NCI-H146 treated with DMSO at 0.1 percent for 48 hours (cell line): Measurements from ENCODE around the gene SLC31A2.
"Not testable (repeated sequence)": the region's sequence is repeated elsewhere in the genome, so short reads cannot be mapped to it uniquely, and the experiment has no call there.

Source experiments
- DNase-seq: peaks from one replicate; lab custom pipeline; 2025; ENCODE audit not compliant: unreplicated experiment; lab: John Stamatoyannopoulos, UW

Gene SLC31A2

GRCh38 chr9:113149561-113149960, 1.2 kb upstream of the SLC31A2 start:
- not testable (repeated sequence) for DNase-seq

DNA sequence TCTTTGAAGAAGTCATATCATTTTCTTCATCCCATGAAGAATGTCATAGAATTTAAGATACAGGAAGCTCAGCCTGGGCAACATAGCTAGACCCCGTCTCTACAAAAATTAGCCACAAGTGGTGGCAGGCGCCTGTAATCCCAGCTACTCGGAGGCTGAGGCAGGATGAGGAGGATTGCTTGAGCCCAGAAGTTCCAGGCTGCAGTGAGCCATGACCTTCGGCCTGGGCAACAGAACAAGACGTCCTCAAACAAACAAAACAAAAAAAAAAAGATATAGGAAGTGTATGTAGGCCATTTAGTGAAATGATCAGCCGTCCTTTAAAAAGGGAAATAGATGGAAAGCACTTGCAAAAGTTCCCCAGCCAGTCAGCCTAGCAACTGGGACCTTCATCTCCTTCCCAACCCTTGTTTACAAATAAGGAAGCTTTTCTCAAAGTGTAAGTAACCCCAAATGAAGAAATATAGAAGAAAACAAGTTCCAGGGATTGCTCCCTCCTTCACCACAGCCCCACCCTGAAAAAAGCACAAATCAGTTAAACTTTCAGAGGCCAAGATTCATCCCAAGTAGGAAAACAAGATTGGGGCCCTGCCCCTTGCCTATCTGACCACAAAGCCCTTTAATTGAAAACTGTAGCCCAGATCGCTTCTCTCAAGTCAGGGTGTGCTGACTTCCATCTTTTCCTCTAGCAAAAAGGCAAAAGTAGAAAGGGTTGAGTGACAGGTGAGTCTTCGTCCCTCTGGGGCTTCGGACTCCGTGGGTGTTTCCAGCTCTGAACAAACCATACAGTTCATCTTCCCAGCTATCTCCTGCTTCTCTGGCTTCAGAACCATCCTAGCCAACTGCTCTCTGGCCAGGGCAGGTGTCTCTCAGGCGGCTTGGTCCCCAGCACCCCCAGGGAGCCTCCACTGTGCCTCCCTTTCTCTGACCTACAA, 1.2 kb downstream of the SLC31A2 start:
- DNase-seq, result no peak

- DNase-seq, result no peak
Observed at GRCh38 chr9:113152699-113153098, 1.9 kb downstream of the SLC31A2 start.

DNA sequence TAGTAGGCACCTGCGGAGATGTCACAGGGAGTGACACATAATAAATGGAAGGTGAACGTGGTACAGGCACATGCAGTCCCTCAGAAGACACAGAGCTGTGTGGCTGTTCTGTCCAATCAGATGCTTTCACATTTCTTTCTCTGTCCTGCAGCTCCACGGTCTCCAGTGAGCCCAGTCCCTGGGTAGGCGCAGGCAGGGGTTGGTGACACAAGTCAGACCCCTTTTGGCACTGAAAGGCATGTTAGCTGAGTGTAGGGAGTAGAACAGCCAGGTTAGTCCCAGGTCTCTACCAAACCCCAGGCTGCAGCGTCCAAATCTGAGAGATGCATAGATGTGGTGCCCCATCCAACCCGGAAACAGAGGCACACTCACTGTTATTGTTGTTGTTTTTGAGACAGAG, 2.8 kb downstream of the SLC31A2 start:
- DNase-seq, result no peak

DNA sequence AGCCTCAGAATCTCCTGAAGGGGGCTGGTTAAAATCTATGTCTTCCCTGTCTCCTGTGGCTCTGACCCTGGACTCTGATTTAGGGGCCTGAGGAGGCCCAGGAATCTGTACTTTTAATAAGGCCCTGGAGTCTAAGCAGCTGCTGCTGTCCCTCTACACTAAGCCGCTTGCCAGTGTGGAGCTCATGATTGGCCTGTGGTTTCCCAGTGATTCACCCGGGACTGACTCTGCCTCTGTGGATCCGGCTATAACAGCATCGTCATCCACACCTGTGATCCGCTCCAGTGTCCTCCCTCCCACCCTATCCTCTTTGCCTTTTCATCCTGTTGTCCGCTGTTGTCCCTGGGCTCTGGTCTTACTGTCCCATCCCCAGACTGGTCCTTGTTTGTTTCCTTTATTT, 3.7 kb downstream of the SLC31A2 start:
- no peak for DNase-seq

GRCh38 chr9:113154946-113155345, 4.1 kb downstream of the SLC31A2 start:
- no peak for DNase-seq

- DNase-seq, result no peak
Observed at GRCh38 chr9:113155911-113156588, 5.2 kb downstream of the SLC31A2 start.

GRCh38 chr9:113156880-113157279, 6.1 kb downstream of the SLC31A2 start:
- no peak for DNase-seq

DNA sequence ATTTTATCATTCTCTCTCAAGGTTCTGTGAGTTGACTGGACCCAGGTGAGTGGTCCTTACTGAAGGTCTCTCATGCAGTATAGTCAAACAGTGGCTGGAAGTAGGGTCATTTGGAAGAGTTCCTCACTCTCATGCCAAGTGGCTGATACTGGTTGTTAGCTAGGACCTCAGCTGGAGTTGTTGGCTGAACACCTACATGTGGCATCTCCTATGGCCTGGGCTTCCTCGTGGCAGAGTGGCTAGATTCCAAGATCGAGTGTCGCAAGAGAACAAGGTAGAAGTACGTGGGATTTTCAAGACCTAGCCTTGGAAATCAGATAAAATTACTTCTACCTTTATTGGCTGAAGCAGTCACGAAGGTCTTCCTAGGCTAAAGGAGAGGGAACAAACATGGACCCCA, 7.6 kb downstream of the SLC31A2 start:
- DNase-seq, result no peak

- DNase-seq, result no peak
Observed at GRCh38 chr9:113160571-113160970, 9.8 kb downstream of the SLC31A2 start.

- DNase-seq, result no peak
Observed at GRCh38 chr9:113163001-113163400, 12.2 kb downstream of the SLC31A2 start.

DNA sequence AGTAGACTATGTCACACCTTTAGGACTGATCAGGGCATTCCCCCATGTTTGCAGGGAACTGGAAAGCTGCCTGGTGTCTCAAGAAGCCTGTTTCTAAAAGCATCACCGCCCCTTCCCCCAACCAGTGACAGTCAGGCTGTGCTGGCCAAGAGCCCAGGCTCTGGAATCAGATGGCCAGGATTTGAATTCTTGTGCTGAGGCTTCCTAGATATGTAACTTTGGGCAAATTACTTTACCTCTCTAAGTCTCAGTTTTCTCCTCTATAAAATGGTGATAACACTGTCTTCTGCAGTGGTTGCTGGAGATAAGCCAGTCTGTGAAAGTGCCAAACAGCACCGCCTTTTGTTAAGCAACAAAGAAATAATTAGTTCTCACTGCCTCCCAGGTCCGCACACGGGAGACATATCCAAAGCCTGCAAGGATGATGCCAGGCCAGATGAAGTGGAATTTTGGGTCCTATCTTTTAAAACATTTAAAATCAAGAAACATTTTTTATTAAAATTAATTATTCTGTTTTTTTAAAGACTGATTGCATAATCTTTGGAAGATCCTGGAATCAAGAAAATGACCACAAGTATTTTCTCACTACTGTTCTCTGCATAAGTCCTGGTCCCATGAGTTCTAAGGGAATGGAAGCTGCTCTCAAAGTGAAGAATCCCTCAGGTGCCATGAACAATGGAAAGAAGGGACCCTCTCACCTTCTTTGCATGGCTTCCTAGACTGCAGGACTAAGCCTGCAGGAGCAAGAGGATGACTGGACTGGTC, 13.9 kb downstream of the SLC31A2 start:
- DNase-seq, result no peak

DNA sequence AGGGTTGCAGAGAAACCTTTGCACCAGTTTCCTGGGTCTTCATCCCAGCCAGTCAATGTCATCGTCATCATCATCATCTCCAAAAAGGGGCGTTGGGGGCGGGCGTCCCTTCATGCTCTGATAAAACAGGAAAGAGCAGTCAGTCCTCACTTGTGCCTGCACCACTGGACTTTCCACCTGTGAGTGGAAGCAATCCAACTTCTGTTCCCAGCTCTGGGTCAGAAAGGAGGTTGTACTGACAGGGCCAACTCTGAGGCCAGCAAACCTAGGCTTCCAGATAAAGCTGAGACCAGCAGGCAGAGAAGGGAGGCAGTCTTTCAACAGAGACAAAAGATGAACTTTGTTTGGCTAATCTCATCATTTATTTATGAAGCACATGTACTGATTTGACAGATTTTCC, 15.2 kb downstream of the SLC31A2 start:
- DNase-seq, result no peak

DNA sequence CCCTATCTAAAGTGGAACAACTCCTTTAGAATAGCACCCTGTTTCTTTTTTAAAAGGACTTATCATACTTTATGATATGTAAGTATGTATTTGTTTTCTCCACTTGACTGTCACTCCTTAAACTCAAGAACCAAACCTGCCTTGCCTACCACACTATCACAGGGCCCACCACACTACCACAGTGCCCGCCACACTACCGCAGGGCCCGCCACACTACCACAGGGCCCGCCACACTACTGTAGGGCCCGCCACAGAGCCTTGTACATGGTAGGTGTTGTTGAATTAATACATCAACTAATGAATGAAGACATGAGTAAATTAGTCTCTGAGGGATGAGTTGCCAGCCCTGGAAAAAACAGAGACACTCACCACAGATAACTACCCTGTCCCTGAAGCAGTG, 18.0 kb downstream of the SLC31A2 start:
- DNase-seq, result no peak

DNA sequence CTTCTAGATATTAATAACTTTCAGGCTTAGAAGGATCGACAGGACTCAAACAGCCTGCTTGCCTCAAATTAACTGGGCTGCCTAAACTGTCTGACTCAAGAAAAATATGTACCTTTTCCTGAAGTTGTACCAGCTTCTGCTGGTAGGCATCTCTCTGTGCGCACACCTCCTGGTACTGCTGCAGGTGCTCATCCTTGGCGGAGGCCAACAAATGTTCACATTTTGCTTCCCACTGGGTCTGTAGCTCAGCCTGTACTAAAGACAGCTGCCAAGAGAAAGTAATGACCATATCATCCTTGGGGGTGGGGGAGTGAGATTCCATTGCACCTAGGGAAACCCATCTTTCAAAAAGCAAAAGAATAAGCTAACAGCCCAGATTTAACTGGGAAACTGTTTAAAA, 22.5 kb downstream of the SLC31A2 start:
- DNase-seq, result no peak

GRCh38 chr9:113176803-113177202, 26.0 kb downstream of the SLC31A2 start:
- DNase-seq, result no peak

GRCh38 chr9:113177251-113177650, 26.4 kb downstream of the SLC31A2 start:
- no peak for DNase-seq

DNA sequence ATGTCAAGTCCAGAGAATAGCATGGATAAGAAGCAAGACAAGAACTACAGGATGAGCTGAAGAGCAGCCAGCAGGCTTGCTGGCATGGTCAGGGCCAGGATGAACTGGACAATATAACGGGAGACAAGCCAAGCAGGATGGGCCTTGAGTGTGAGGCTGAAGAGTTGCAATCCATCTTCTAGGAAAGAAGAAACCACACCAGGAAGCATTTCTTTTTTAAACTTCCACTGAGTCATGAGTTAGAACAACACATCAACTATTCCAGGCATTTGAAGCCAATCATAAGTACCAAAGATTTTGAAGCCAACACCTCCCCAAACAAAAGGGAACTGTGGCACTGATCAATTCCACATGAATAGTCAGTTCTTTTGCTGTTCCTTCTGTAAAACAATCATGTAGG, 27.3 kb downstream of the SLC31A2 start:
- DNase-seq, result no peak

- DNase-seq, result no peak
Observed at GRCh38 chr9:113179839-113180238, 29.0 kb downstream of the SLC31A2 start.

DNA sequence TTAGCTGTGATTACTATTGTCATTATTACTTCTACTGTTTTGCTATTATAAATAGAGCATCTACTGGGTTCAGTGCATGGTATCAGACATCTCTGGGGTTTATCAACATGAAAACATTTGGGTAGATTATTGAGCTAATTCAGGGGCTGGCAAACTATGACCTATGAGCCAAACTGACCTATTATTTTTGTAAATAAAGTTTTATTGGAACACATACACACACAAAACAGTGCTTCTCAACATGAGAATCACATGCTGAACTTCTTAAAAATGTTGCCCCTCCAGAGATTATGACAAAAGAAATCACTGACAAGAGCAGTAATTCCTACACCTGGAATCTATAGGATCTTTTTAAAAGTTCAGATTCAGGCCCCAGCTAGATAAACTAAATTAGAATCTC, 30.4 kb downstream of the SLC31A2 start:
- DNase-seq, result no peak

DNA sequence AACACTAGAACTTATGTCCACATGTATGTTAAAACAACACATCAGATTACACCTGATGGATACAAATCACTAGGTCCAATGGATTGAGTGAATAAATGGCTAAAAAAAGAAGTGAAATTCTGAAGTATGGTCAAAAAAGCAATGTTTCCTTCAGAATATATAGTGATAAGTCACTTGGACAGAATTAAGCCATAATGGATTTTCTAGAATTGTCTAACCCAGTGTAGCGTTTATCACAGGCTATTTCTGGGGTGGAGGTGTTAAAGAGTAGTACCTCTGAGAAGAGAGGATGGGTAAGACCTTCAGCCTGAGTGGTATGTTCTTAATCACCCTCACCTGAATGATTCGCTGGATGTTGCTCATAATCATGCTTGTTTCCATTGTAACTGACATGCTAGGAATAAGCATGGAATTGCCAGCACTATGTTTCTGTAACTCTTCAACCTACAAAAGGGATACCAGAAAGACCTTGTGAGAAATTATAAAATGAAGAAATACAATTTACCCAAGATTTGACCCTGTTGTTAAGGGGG, 33.2 kb downstream of the SLC31A2 start:
- no peak for DNase-seq
